Activated CD4-positive, alpha-beta memory T cell treated with anti-CD3 and anti-CD28 coated beads, Interleukin-2, amount 10 ng/mL, durations not matched to agents 7 days and 5 days (primary cell): ENCODE results near the gene KIF1A. TPM values are rescaled to one million over a fixed set of nuclear protein-coding genes. Genes with fewer than 3 reads are reported as not detected.

Experiments
- CTCF ChIA-PET: fragments of 350-600 bp; sonication (Branson Sonifier 250); formaldehyde crosslinking; loops from one replicate; lab custom pipeline; 2021; ENCODE audit warnings: antibody characterized with exemption, inconsistent platforms; lab: Charles Lee
- POLR2A ChIA-PET: fragments of 350-600 bp; sonication (Branson Sonifier 250); formaldehyde crosslinking; loops from one replicate; lab custom pipeline; 2021; ENCODE audit warnings: antibody characterized with exemption; lab: Charles Lee
- DNase-seq: peaks from one replicate; pipeline ENCODE4 v3.0.0-alpha.2; 2020
- H3K27ac Mint-ChIP-seq: one replicate; pipeline ENCODE4 v1.8.0; 2021; ENCODE audit warnings: mild to moderate bottlenecking, mixed read lengths
- H3K27me3 Mint-ChIP-seq: one replicate; pipeline ENCODE4 v1.8.0; 2021; ENCODE audit warnings: mixed read lengths
- H3K36me3 Mint-ChIP-seq: one replicate; pipeline ENCODE4 v1.8.0; 2021; ENCODE audit warnings: low read depth, mixed read lengths
- H3K4me1 Mint-ChIP-seq: one replicate; pipeline ENCODE4 v1.8.0; 2021; ENCODE audit warnings: mixed read lengths
- H3K4me3 Mint-ChIP-seq: one replicate; pipeline ENCODE4 v1.8.0; 2021; ENCODE audit warnings: mild to moderate bottlenecking, mixed read lengths
- H3K9me3 Mint-ChIP-seq: one replicate; pipeline ENCODE4 v1.8.0; 2021; ENCODE audit warnings: mixed read lengths
- total RNA-seq, 2 experiments: library from RNA; stranded (reverse); gene quantifications; one replicate each; pipeline ENCODE4 v1.2.3, GENCODE V29; 2021

Gene KIF1A, protein sequence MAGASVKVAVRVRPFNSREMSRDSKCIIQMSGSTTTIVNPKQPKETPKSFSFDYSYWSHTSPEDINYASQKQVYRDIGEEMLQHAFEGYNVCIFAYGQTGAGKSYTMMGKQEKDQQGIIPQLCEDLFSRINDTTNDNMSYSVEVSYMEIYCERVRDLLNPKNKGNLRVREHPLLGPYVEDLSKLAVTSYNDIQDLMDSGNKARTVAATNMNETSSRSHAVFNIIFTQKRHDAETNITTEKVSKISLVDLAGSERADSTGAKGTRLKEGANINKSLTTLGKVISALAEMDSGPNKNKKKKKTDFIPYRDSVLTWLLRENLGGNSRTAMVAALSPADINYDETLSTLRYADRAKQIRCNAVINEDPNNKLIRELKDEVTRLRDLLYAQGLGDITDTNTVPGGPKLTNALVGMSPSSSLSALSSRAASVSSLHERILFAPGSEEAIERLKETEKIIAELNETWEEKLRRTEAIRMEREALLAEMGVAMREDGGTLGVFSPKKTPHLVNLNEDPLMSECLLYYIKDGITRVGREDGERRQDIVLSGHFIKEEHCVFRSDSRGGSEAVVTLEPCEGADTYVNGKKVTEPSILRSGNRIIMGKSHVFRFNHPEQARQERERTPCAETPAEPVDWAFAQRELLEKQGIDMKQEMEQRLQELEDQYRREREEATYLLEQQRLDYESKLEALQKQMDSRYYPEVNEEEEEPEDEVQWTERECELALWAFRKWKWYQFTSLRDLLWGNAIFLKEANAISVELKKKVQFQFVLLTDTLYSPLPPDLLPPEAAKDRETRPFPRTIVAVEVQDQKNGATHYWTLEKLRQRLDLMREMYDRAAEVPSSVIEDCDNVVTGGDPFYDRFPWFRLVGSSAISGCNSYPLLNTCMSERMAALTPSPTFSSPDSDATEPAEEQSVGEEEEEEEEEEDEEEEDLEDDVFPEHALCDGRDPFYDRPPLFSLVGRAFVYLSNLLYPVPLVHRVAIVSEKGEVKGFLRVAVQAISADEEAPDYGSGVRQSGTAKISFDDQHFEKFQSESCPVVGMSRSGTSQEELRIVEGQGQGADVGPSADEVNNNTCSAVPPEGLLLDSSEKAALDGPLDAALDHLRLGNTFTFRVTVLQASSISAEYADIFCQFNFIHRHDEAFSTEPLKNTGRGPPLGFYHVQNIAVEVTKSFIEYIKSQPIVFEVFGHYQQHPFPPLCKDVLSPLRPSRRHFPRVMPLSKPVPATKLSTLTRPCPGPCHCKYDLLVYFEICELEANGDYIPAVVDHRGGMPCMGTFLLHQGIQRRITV (N-terminal part only)
- under 1 TPM; 0.58 to 0.71 TPM for total RNA-seq

DNA sequence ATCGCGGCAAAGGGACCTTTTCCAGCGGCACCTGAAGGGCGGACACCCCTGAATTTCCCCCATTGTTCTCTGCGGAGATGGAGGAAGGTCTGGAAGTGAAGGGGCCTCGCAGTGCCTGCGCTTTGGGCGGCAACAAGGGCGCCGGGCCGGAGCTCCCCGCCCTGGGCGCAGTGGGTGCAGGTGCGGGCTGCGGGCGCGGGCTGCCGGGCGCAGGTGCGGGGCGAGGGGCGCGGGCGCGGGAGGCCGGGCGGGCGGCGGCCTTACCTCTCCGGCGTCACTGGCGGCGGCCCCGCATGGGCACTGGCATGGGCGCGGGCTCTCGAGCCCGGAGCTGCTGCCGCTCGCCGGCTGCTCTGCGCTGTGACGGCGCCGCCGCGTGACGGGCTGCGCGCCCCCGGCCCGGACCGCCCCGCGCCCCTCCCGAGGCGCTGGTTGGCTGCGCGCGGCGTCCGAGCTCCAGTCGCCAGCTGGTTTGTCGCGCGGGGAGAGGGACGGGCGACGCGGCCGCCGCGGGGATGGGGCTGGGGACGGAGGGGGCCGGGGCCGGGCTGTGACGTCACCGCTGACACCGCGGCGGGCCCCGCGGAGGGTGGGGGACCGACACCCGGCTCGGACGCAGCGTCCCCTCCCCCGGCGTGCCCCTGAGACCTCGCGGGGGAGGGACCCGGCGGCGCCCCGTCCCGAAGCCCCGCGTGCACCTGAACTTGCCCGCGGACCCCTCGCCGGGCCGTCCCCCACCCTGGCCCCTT lies at the start of gene KIF1A:
TSS of gene KIF1A (minus strand) at position 362 of the 749 bp plus-strand sequence. CDS start 22,467 bp downstream, outside the sequence.
- Mint-ChIP-seq H3K4me3 (no peak within 1 kb of the TSS), H3K27ac (no peak within 1 kb of the TSS), H3K27me3 (peaks cover 55% of the 10 kb centered on the region), H3K4me1 (peaks cover 8% of the 10 kb centered on the region), H3K9me3 (no peaks in the 10 kb centered on the region), H3K36me3 (no peaks in the 10 kb centered on the region)
- ChIA-PET POLR2A (no interaction called here), CTCF (no interaction called here)
- peak; percentile 10 for DNase-seq

- H3K27ac Mint-ChIP-seq: no peak overlapping the region
- no peak overlapping the region for H3K4me3 Mint-ChIP-seq
- no peaks in the 10 kb centered on the region for H3K9me3 Mint-ChIP-seq
- H3K27me3 Mint-ChIP-seq: peaks cover 8% of the 10 kb centered on the region
- no peaks in the 10 kb centered on the region for H3K4me1 Mint-ChIP-seq
- ChIA-PET CTCF (no interaction called here), POLR2A (no interaction called here)
- no peak for DNase-seq
- H3K36me3 Mint-ChIP-seq: no peaks in the 10 kb centered on the region
These were observed 49.3 kb upstream of the KIF1A start for GRCh38 chr2:240869109-240869955.

- Mint-ChIP-seq H3K9me3 (no peaks in the 10 kb centered on the region), H3K36me3 (no peaks in the 10 kb centered on the region), H3K4me1 (no peaks in the 10 kb centered on the region), H3K27ac (no peak within 1 kb of the TSS), H3K27me3 (peaks cover 15% of the 10 kb centered on the region), H3K4me3 (no peak within 1 kb of the TSS)
- no peak for DNase-seq
- POLR2A ChIA-PET: no interaction called here
- CTCF ChIA-PET: no interaction called here
These were observed 48.5 kb upstream of the KIF1A start, which contains the start of gene AGXT for GRCh38 chr2:240868286-240869108. TSS of gene AGXT (plus strand) at chr2:240868824. CDS start at chr2:240868866, 42 bp downstream.

DNA sequence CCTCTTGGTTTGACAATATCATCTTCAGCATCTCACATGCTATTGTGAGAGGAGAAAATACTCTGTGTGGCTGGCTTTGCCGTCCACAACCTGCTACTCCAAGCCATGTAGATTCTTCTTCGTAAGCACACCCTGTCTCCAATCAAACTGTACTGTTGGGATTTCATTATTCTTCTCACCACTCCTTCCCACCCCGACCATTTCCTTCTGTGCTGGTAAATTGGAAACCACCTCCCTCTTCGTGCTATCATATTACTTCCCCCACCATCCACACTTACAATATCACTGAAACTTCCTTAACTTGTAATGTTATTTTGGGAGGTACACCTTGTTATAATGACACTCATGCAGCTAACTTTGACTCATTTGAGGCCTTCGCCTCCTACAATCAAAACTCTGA lies 45.4 kb upstream of the KIF1A start:
- ChIA-PET CTCF (interaction anchor here (0.7 kb wide), 1 partner anchor 745 kb away, joined by 3 read pairs; no protein-coding TSS in a partner anchor), POLR2A (no interaction called here)
- Mint-ChIP-seq H3K9me3 (no peaks in the 10 kb centered on the region), H3K27ac (no peak overlapping the region), H3K4me3 (no peak overlapping the region), H3K27me3 (peaks cover 23% of the 10 kb centered on the region), H3K36me3 (no peaks in the 10 kb centered on the region), H3K4me1 (no peaks in the 10 kb centered on the region)
- no peak for DNase-seq

DNA sequence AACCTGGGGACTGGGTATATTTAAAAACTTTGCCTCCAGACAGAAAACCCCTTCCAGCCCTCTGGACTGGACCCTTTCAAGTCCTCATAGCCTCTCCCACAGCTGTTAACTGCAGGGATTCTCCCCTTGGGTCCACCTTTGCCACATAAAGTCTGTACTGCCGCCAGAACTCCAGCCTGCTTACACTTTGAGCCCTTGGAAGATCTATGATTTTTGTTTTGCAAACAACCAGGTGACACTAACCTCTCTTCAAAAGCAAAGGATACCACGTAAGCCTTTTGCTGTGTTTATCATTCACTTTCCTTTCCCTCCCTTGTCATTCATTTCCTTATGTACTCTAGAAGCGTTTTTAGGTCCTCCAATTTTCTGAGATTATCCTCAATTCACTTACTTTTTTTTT lies 44.5 kb upstream of the KIF1A start:
- no peaks in the 10 kb centered on the region for H3K36me3 Mint-ChIP-seq
- no peak for DNase-seq
- no peak overlapping the region for H3K27ac Mint-ChIP-seq
- H3K9me3 Mint-ChIP-seq: no peaks in the 10 kb centered on the region
- H3K4me3 Mint-ChIP-seq: no peak overlapping the region
- H3K27me3 Mint-ChIP-seq: peaks cover 23% of the 10 kb centered on the region
- ChIA-PET CTCF (no interaction called here), POLR2A (no interaction called here)
- no peaks in the 10 kb centered on the region for H3K4me1 Mint-ChIP-seq

- H3K27me3 Mint-ChIP-seq: peaks cover 23% of the 10 kb centered on the region
- H3K36me3 Mint-ChIP-seq: no peaks in the 10 kb centered on the region
- H3K9me3 Mint-ChIP-seq: no peaks in the 10 kb centered on the region
- no peaks in the 10 kb centered on the region for H3K4me1 Mint-ChIP-seq
- POLR2A ChIA-PET: no interaction called here
- H3K27ac Mint-ChIP-seq: no peak overlapping the region
- DNase-seq: no peak
- H3K4me3 Mint-ChIP-seq: no peak overlapping the region
- CTCF ChIA-PET: interaction anchor here (0.8 to 2.2 kb wide), 3 partner anchors 10 to 53 kb away, joined by 3 to 10 read pairs (median 3); no protein-coding TSS in a partner anchor
These were observed 41.5 kb upstream of the KIF1A start for GRCh38 chr2:240861547-240861946.

DNA sequence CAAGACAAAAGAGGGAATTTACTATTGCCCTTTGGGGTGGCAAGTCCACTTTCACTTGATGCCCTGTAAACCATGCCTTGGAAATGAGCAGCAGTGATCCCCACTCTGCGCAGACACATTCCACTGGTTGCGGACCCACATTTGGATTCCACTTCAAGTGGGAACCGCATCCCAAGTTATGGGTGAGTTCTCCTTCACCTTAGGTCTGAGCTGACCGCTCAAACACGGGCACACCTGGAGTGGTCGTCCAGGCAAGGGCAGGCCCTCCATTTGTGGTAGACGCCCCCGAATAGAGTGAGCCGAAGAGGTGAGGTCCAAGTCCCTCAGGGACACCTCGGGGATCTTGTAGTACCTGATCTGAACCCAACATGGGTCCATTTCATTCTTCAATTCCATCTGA lies 38.9 kb upstream of the KIF1A start:
- Mint-ChIP-seq H3K4me1 (no peaks in the 10 kb centered on the region), H3K27me3 (peaks cover 11% of the 10 kb centered on the region), H3K27ac (no peak overlapping the region), H3K9me3 (peaks cover 3% of the 10 kb centered on the region), H3K4me3 (no peak overlapping the region), H3K36me3 (no peaks in the 10 kb centered on the region)
- ChIA-PET CTCF (no interaction called here), POLR2A (no interaction called here)
- no peak for DNase-seq

GRCh38 chr2:240858321-240858720 lies 38.3 kb upstream of the KIF1A start:
- H3K36me3 Mint-ChIP-seq: no peaks in the 10 kb centered on the region
- POLR2A ChIA-PET: no interaction called here

GRCh38 chr2:240857039-240858008 lies 37.3 kb upstream of the KIF1A start:
- ChIA-PET CTCF (no interaction called here), POLR2A (no interaction called here)
- H3K4me1 Mint-ChIP-seq: no peaks in the 10 kb centered on the region
- H3K27me3 Mint-ChIP-seq: peaks cover 4% of the 10 kb centered on the region
- no peak for DNase-seq
- H3K4me3 Mint-ChIP-seq: no peak overlapping the region
- H3K36me3 Mint-ChIP-seq: no peaks in the 10 kb centered on the region
- peaks cover 3% of the 10 kb centered on the region for H3K9me3 Mint-ChIP-seq
- H3K27ac Mint-ChIP-seq: no peak overlapping the region

More at GRCh38 chr2:240858321-240858720, 38.3 kb upstream of the KIF1A start:
- Mint-ChIP-seq H3K9me3 (peaks cover 3% of the 10 kb centered on the region), H3K27me3 (peaks cover 7% of the 10 kb centered on the region), H3K27ac (no peak overlapping the region), H3K4me1 (no peaks in the 10 kb centered on the region), H3K4me3 (no peak overlapping the region)
- CTCF ChIA-PET: no interaction called here
- DNase-seq: no peak
